HG03378 (cell line): Measurements from ENCODE around the gene SRGAP1.
"Not testable (repeated sequence)": the region's sequence is repeated elsewhere in the genome, so short reads cannot be mapped to it uniquely, and the experiment has no call there.

Experiments used
- ATAC-seq: cut with Tn5 transposase; IDR thresholded peaks from one replicate; pipeline ENCODE4 v1.9.1; 2021; ENCODE audit warnings: mild to moderate bottlenecking, moderate library complexity; ENCODE audit not compliant: unreplicated experiment

Gene SRGAP1

GRCh38 chr12:64186789-64187188 lies 342.3 kb downstream of the SRGAP1 start:
- peak; percentile 97 for ATAC-seq

GRCh38 chr12:64187370-64187769 lies 342.9 kb downstream of the SRGAP1 start:
- no peak for ATAC-seq

GRCh38 chr12:64187794-64188193 lies 343.3 kb downstream of the SRGAP1 start:
- ATAC-seq, result no peak

GRCh38 chr12:64189530-64189929 lies 345.0 kb downstream of the SRGAP1 start:
- no peak for ATAC-seq

- no peak for ATAC-seq
These were observed 345.6 kb downstream of the SRGAP1 start for GRCh38 chr12:64190140-64190539.

- peak; percentile 98 for ATAC-seq
These were observed 348.3 kb downstream of the SRGAP1 start for GRCh38 chr12:64192644-64193444.

GRCh38 chr12:64193931-64194330 lies 349.4 kb downstream of the SRGAP1 start:
- ATAC-seq, result no peak

GRCh38 chr12:64194333-64195149 lies 350.0 kb downstream of the SRGAP1 start:
- ATAC-seq, result no peak

GRCh38 chr12:64195841-64196240 lies 351.3 kb downstream of the SRGAP1 start:
- ATAC-seq, result not testable (repeated sequence)

- no peak for ATAC-seq
These were observed 358.5 kb downstream of the SRGAP1 start for GRCh38 chr12:64203036-64203435.

GRCh38 chr12:64203775-64204174 lies 359.3 kb downstream of the SRGAP1 start:
- ATAC-seq, result no peak

- ATAC-seq, result no peak
These were observed 361.0 kb downstream of the SRGAP1 start for GRCh38 chr12:64205542-64205941.

GRCh38 chr12:64207453-64207852 lies 363.0 kb downstream of the SRGAP1 start:
- no peak for ATAC-seq
